Measurements from ENCODE around the gene KL. TPM values are rescaled to one million over a fixed set of nuclear protein-coding genes. Genes with fewer than 3 reads are reported as not detected.

The KL gene
- total and polyA plus RNA-seq, 2 of the 8 experiments (the other 6 are each of a cell fraction or from before 2014, with no cell fraction given) = 0.02 TPM; not detected in 1

DNA sequence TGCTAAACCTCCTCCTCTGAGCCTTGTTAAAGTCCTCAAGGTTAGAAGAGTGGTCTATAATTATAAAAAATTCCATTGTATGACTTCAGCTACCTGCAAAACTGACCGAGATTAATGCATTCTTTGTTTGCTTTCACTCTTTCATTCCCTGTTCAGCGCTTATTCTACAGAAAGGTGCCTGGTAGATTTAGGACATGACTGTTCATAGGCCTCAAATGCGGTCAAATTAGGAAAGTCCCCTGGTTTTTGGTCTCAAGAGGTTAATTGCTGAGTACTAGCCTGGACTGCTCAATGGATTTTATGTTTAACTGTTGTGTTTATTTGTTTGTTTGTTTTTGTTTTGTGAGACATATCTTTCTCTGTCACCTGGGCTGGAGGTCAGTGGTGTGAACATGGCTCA, 35.4 kb downstream of the KL start:
- POLR2A ChIA-PET (ENCODE audit: partially characterized antibody) = no interaction called here
- no peak overlapping the region for H3K14ac ChIP-seq (ENCODE audit: insufficient read length)
- H2BK120ac ChIP-seq (replicated peaks; ENCODE audit: low read depth, low read length) = no peak overlapping the region
- no peak overlapping the region for H3K9ac ChIP-seq (replicated peaks in 1 of 4; ENCODE audit: extremely low read depth in 1 of 4, low read depth in 3 of 4, low read length in 3 of 4)
- FAIRE-seq (no peak), DNase-seq (ENCODE audit: low read depth in 1 of 2, low spot score in 2 of 2) (no peak)
- CTCF ChIA-PET (ENCODE audit: partially characterized antibody) = no interaction called here
- no peak overlapping the region for H3K4me3 ChIP-seq (ENCODE audit: extremely low read depth in 1 of 4, insufficient read depth in 2 of 4, low read depth in 3 of 4, low read length in 4 of 4)
- H2BK12ac ChIP-seq (ENCODE audit: low read depth, low read length) = no peak overlapping the region
- H2AFZ ChIP-seq (ENCODE audit: low read length) = no peak overlapping the region
- H3K18ac ChIP-seq (ENCODE audit: extremely low read depth, low read length) = no peak overlapping the region
- H4K8ac ChIP-seq (ENCODE audit: extremely low read depth, insufficient read depth, low read length) = no peak overlapping the region
- 91% methylated on average over 3 of the region's 3 CpGs; no CpG with 5 or more reads in 1 of the 2 experiments for WGBS, 2 experiments (ENCODE audit: extremely low coverage in 1 of 2, insufficient coverage in 1 of 2, insufficient read length in 1 of 2, insufficient replicate concordance in 2 of 2, low coverage in 1 of 2, low lambda C conversion rate in 2 of 2, missing lambda C conversion rate in 1 of 2)
- no peaks in the 10 kb centered on the region for H3K23me2 ChIP-seq (ENCODE audit: low read depth, low read length)
- H3K4ac ChIP-seq (replicated peaks; ENCODE audit: insufficient read length, low read depth, low read length) = no peak overlapping the region
- H3K79me2 ChIP-seq (ENCODE audit: control insufficient read depth in 1 of 2, insufficient read depth in 2 of 2, low read length in 2 of 2) = no peaks in the 10 kb centered on the region
- H3K4me1 ChIP-seq (replicated peaks in 1 of 4; ENCODE audit: control insufficient read depth in 3 of 4, insufficient read depth in 4 of 4, low read length in 3 of 4) = no peaks in the 10 kb centered on the region
- no peak overlapping the region for H4K5ac ChIP-seq (ENCODE audit: insufficient read length, low read depth, low read length)
- H4K91ac ChIP-seq (replicated peaks; ENCODE audit: insufficient read length, low read length) = no peak overlapping the region
- H2AK5ac ChIP-seq (ENCODE audit: low read depth, low read length) = no peak overlapping the region
- no peak overlapping the region for H3K27ac ChIP-seq (ENCODE audit: low read depth, low read length)
- no peaks in the 10 kb centered on the region for H4K20me1 ChIP-seq (replicated peaks in 1 of 2; ENCODE audit: control insufficient read depth in 1 of 2, insufficient read depth in 2 of 2, low read length in 2 of 2)
- no peaks in the 10 kb centered on the region for H3K27me3 ChIP-seq (replicated peaks in 1 of 4; ENCODE audit: control insufficient read depth in 3 of 4, extremely low read depth in 1 of 4, insufficient read depth in 3 of 4, low read length in 3 of 4)
- no peak overlapping the region for H2BK15ac ChIP-seq (ENCODE audit: low read length)
- no peak overlapping the region for H3K56ac ChIP-seq (replicated peaks; ENCODE audit: insufficient read length, low read depth, low read length)
- no peaks in the 10 kb centered on the region for H3K36me3 ChIP-seq (ENCODE audit: control insufficient read depth in 2 of 4, insufficient read depth in 4 of 4, low read length in 3 of 4)
- H3K79me1 ChIP-seq (ENCODE audit: low read depth, low read length) = no peaks in the 10 kb centered on the region
- no peaks in the 10 kb centered on the region for H3K9me3 ChIP-seq (ENCODE audit: insufficient read depth in 2 of 2, low read depth in 1 of 2, low read length in 1 of 2)
- H3K4me2 ChIP-seq (ENCODE audit: insufficient read depth in 1 of 2, low read depth in 2 of 2, low read length in 2 of 2) = no peak overlapping the region
- no peak overlapping the region for H3K23ac ChIP-seq (ENCODE audit: insufficient read length)
- no peak overlapping the region for H2BK5ac ChIP-seq (ENCODE audit: low read depth, low read length)
- H2BK20ac ChIP-seq (ENCODE audit: low read length) = no peak overlapping the region
- no peak for TF ChIP-seq RXRA (IDR thresholded peaks at IDR 0.05; ENCODE audit: insufficient read depth, low read depth, low read length)
- TF ChIP-seq, protein P1, sequence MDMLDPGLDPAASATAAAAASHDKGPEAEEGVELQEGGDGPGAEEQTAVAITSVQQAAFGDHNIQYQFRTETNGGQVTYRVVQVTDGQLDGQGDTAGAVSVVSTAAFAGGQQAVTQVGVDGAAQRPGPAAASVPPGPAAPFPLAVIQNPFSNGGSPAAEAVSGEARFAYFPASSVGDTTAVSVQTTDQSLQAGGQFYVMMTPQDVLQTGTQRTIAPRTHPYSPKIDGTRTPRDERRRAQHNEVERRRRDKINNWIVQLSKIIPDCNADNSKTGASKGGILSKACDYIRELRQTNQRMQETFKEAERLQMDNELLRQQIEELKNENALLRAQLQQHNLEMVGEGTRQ (IDR thresholded peaks at IDR 0.05; ENCODE audit: low read length) = no peak
- no peak for TF ChIP-seq TAF1 (IDR thresholded peaks at IDR 0.05; ENCODE audit: low read depth, low read length)
- no peak for TF ChIP-seq PHF8 (conservative IDR thresholded peaks at IDR 0.05; ENCODE audit: low read depth, low read length)
- no peak for TF ChIP-seq SIN3A (conservative IDR thresholded peaks at IDR 0.05 in 1 of 2, IDR thresholded peaks at IDR 0.05 in 1 of 2; ENCODE audit: low read depth in 1 of 2, low read length in 2 of 2)
- TF ChIP-seq, protein P2, sequence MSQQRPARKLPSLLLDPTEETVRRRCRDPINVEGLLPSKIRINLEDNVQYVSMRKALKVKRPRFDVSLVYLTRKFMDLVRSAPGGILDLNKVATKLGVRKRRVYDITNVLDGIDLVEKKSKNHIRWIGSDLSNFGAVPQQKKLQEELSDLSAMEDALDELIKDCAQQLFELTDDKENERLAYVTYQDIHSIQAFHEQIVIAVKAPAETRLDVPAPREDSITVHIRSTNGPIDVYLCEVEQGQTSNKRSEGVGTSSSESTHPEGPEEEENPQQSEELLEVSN (IDR thresholded peaks at IDR 0.05) = no peak
